Right lung (tissue), 10 donors: ENCODE data around the gene C14orf132. TPM values are rescaled to one million over a fixed set of nuclear protein-coding genes. Genes with fewer than 3 reads are reported as not detected.
A peak's percentile ranks its signal among the peaks of the same experiment; 100 is the strongest.
"Not testable (repeated sequence)": the region's sequence is repeated elsewhere in the genome, so short reads cannot be mapped to it uniquely, and the experiment has no call there.

Source experiments
- DNase-seq, 2 donors: peaks; one replicate each; pipeline ENCODE4 v3.0.0-alpha.2; 2013
- long read RNA-seq, 8 donors: transcript quantifications; one replicate each; lab custom pipeline, GENCODE V29; 2026
- polyA plus RNA-seq, 5 donors: library from polyadenylated mRNA; unstranded; fragments of 120-200 nt; gene quantifications; one replicate each; pipeline versions ENCODE4 v1.2.1 to v1.2.3, GENCODE V29; 2013; ENCODE audit warnings: inconsistent platforms in 1 of 5, low replicate concordance in 1 of 5; ENCODE audit not compliant: insufficient read length in 5 of 5, insufficient read depth in 1 of 5

Gene C14orf132
- polyA plus RNA-seq, result 10 to 100 TPM; 24.8 to 37.8 (median 29.5) TPM
- long read RNA-seq, donor 1, full-length matches to known transcripts, result 15 of 15 reads
- long read RNA-seq, donor 1, partial matches to known transcripts, result 0 of 15 reads
- long read RNA-seq, donor 1, other reads (novel, unspliced or antisense), result 0 of 15 reads
- long read RNA-seq, donor 2, full-length matches to known transcripts, result 4 of 4 reads
- long read RNA-seq, donor 2, partial matches to known transcripts, result 0 of 4 reads
- long read RNA-seq, donor 2, other reads (novel, unspliced or antisense), result 0 of 4 reads
- long read RNA-seq, donor 3, full-length matches to known transcripts, result 6 of 6 reads
- long read RNA-seq, donor 3, partial matches to known transcripts, result 0 of 6 reads
- long read RNA-seq, donor 3, other reads (novel, unspliced or antisense), result 0 of 6 reads
- long read RNA-seq, donor 4, full-length matches to known transcripts, result 8 of 8 reads
- long read RNA-seq, donor 4, partial matches to known transcripts, result 0 of 8 reads
- long read RNA-seq, donor 4, other reads (novel, unspliced or antisense), result 0 of 8 reads
- long read RNA-seq, donor 5, full-length matches to known transcripts, result 10 of 10 reads
- long read RNA-seq, donor 5, partial matches to known transcripts, result 0 of 10 reads
- long read RNA-seq, donor 5, other reads (novel, unspliced or antisense), result 0 of 10 reads
- long read RNA-seq, donor 6, full-length matches to known transcripts, result 13 of 13 reads
- long read RNA-seq, donor 6, partial matches to known transcripts, result 0 of 13 reads
- long read RNA-seq, donor 6, other reads (novel, unspliced or antisense), result 0 of 13 reads
- long read RNA-seq, donor 7, full-length matches to known transcripts, result 7 of 7 reads
- long read RNA-seq, donor 7, partial matches to known transcripts, result 0 of 7 reads
- long read RNA-seq, donor 7, other reads (novel, unspliced or antisense), result 0 of 7 reads
- long read RNA-seq, donor 8, result 0 reads

GRCh38 chr14:96038920-96039632 lies at the start of gene C14orf132:
TSS of gene C14orf132 (plus strand) at chr14:96039362. CDS start at chr14:96039501, 139 bp downstream.
- peak in 1 of 2 donors; percentile 62 for DNase-seq

GRCh38 chr14:95993768-95994592 lies 45.2 kb upstream of the C14orf132 start:
- DNase-seq, result peak; percentile 25 to 48

DNA sequence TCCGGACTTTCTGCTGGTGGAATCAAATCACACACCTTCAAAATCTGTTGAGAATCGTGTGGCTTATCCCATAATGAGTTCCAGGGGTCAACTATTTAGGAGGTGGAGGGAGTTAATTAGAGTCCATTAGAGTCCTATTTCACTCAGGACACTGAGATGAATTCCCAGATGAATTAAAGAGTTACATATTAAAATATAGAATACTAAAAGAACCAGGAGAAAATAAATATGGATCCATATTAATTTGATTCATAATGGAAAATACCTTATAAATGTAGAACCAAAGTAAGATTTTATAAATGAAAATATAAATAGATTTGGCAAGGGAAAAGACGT lies 44.6 kb upstream of the C14orf132 start:
- DNase-seq, result no peak

- no peak for DNase-seq
These were observed 40.5 kb upstream of the C14orf132 start for GRCh38 chr14:95998656-95999055.

GRCh38 chr14:96001866-96002497 lies 37.2 kb upstream of the C14orf132 start:
- no peak for DNase-seq

DNA sequence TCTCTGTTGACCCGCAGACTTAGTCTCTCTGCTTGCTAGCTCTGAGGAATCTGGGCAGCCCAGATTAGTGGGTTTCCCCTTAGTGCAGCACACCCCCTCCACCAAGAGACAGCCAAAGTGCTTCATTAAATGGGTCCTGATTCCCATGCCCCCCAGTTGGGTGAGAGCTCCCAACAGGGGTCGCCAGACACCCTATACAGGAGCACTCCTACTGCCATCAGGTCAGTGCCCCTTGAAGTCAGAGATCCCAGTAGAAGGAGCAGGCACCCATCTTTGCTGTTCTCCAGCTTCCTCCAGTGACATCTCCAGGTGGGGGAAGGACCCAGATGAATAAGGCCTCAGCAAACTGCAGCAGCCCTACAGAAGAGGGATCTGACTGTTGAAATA lies 36.7 kb upstream of the C14orf132 start:
- DNase-seq, result no peak

- no peak for DNase-seq
These were observed 28.0 kb upstream of the C14orf132 start for GRCh38 chr14:96011131-96011530.

DNA sequence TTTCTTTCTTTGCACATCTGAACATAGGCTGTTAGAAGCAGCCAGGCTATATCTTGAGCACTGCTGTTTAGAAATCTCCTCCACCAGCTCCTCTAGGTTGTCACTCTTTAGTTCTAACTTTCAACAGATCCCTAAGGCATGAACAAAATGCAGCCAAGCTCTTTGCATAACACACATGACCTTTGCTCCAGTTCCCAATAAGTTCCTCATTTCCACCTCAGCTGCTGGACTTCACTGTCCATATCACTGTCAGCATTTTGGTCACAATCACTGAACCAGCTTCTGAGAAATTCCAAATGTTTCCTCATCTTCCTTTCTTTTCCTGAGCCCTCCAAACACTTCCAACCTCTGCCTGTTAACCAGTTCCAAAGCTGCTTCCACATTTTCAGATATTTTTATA lies 27.6 kb upstream of the C14orf132 start:
- DNase-seq, result no peak

GRCh38 chr14:96012757-96013156 lies 26.4 kb upstream of the C14orf132 start:
- DNase-seq, result not testable (repeated sequence)

- DNase-seq, result no peak
These were observed 25.0 kb upstream of the C14orf132 start for GRCh38 chr14:96014176-96014575.

- DNase-seq, result no peak
These were observed 22.5 kb upstream of the C14orf132 start for GRCh38 chr14:96016501-96017160.

DNA sequence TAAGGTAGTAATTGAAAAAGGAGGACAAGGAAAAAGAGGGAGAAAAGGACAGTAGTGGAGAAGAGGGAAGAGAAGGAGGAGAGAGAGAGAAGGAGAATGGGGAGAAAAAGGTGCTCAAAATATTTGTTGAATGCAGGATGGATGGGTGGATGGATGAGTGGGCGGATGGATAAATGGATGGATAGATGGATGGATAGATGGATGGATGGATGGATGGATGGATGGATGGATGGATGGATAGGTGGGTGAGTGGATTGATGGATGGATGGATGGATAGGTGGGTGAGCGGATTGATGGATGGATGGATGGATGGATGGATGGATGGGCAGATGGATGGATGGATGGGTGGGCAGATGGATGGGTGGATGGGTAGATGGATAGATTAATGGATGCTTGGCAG lies 21.3 kb upstream of the C14orf132 start:
- DNase-seq, result no peak

GRCh38 chr14:96027431-96028355 lies 11.5 kb upstream of the C14orf132 start:
- DNase-seq, result no peak

- no peak for DNase-seq
These were observed 10.0 kb upstream of the C14orf132 start for GRCh38 chr14:96029089-96029645.

- no peak for DNase-seq
These were observed 8.9 kb upstream of the C14orf132 start for GRCh38 chr14:96030108-96030760.

DNA sequence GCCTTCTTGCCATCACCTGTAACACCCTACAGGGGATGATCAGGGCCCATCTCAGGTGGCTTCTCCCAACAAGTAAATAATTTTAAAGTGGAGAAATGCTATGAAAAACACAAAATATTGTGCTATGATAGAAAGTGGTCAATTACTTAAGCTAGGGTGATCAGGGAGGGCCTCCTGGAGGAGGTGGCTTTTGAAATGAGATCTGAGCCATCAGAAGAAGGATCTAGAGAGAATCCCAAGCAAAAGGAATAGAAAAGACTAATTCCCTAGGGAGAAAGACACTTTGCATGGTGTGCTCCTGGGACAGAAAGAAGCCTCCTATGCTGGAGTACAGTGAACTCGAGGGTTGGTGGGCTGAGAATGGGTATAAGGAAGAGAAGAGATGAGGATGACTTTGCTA lies 7.5 kb upstream of the C14orf132 start:
- no peak for DNase-seq

GRCh38 chr14:96035456-96035855 lies 3.7 kb upstream of the C14orf132 start:
- DNase-seq, result no peak
